Activated T-helper 2 cell treated with anti-CD3 and anti-CD28 coated beads, Interferon-gamma antibody, Interleukin-2, Interleukin-4, amounts not matched to agents 10 μg/mL and 5 μg/mL and 100 μg/mL, durations not matched to agents 14 hours and 24 hours and 36 hours (primary cell): Measurements from ENCODE around the gene MFN2. TPM values are rescaled to one million over a fixed set of nuclear protein-coding genes. Genes with fewer than 3 reads are reported as not detected.

Source experiments
- DNase-seq: peaks from one replicate; pipeline ENCODE4 v3.0.0; 2021; ENCODE audit warnings: low spot score
- H3K27ac Mint-ChIP-seq: one replicate; pipeline ENCODE4 v1.8.0; 2021; ENCODE audit warnings: mixed read lengths
- H3K27me3 Mint-ChIP-seq: one replicate; pipeline ENCODE4 v1.8.0; 2021; ENCODE audit warnings: low read depth, mixed read lengths
- H3K36me3 Mint-ChIP-seq: one replicate; pipeline ENCODE4 v1.8.0; 2021; ENCODE audit warnings: low read depth, mixed read lengths
- H3K4me1 Mint-ChIP-seq: one replicate; pipeline ENCODE4 v1.8.0; 2021; ENCODE audit warnings: low read depth, mixed read lengths
- H3K4me3 Mint-ChIP-seq: one replicate; pipeline ENCODE4 v1.8.0; 2021; ENCODE audit warnings: low read depth, mild to moderate bottlenecking, moderate library complexity, mixed read lengths
- H3K9me3 Mint-ChIP-seq: one replicate; pipeline ENCODE4 v1.8.0; 2021; ENCODE audit warnings: mixed read lengths
- intact Hi-C: fragments of 100-400 bp; cut with micrococcal nuclease; formaldehyde crosslinking; loops from one replicate; pipeline ENCODE4 v1.15.1; 2023
- total RNA-seq: library from RNA; stranded (reverse); gene quantifications from 2 replicates; pipeline ENCODE4 v1.2.3, GENCODE V29; 2022

Gene MFN2
- total RNA-seq, 1 donor from 2014 or later: 69.5 TPM

- Mint-ChIP-seq H3K4me3 (no peak overlapping the region), H3K27me3 (no peaks in the 10 kb centered on the region), H3K4me1 (peaks cover 64% of the 10 kb centered on the region), H3K27ac (peak overlapping the region; percentile 66), H3K9me3 (no peaks in the 10 kb centered on the region), H3K36me3 (no peaks in the 10 kb centered on the region)
- no peak for DNase-seq
- intact Hi-C loops: no loop called here
Measured at GRCh38 chr1:12052997-12053686, 72.9 kb downstream of the MFN2 start.

- H3K27me3 Mint-ChIP-seq: no peaks in the 10 kb centered on the region
- intact Hi-C loops: no loop called here
- H3K4me1 Mint-ChIP-seq: peaks cover 66% of the 10 kb centered on the region
- peak overlapping the region; percentile 76 for H3K27ac Mint-ChIP-seq
- DNase-seq: no peak
- H3K9me3 Mint-ChIP-seq: no peaks in the 10 kb centered on the region
- no peaks in the 10 kb centered on the region for H3K36me3 Mint-ChIP-seq
- no peak overlapping the region for H3K4me3 Mint-ChIP-seq
Measured at GRCh38 chr1:12053752-12054548, 73.7 kb downstream of the MFN2 start.

- Mint-ChIP-seq H3K9me3 (no peaks in the 10 kb centered on the region), H3K36me3 (no peaks in the 10 kb centered on the region), H3K4me1 (peaks cover 71% of the 10 kb centered on the region), H3K4me3 (no peak overlapping the region), H3K27ac (no peak overlapping the region), H3K27me3 (no peaks in the 10 kb centered on the region)
- DNase-seq: no peak
- intact Hi-C loops: no loop called here
Measured at GRCh38 chr1:12055259-12055658, 75.0 kb downstream of the MFN2 start.

DNA sequence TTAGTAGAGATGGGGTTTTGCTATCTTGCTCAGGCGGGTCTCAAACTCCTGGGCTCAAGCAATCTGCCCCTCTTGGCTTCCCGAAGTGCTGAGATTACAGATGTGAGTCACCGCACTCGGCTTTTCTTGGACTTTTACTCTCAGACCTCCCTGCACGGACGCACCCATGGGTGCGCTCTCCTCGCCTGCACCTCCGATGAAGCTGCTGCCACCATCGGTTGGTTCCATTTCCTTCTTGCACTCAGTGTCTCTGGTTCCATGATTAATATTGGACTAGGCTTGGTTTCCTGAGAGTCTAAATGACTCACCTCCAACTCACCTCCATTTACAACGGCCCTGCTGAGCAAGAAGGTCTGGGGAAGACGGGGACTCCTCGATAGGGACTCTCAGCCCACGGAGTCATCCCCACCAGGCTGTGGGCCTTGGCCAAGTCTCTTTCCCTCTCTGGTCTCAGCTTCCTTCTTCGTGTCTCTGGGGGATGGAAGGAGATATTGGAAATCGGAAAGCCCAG is 76.1 kb downstream of the MFN2 start:
- Mint-ChIP-seq H3K27me3 (no peaks in the 10 kb centered on the region), H3K27ac (peak overlapping the region; percentile 55), H3K36me3 (no peaks in the 10 kb centered on the region), H3K4me3 (no peak overlapping the region), H3K4me1 (peaks cover 75% of the 10 kb centered on the region), H3K9me3 (no peaks in the 10 kb centered on the region)
- intact Hi-C loops: loop anchor here (1.0 kb wide), 1 partner anchor 9 kb away; no protein-coding TSS in a partner anchor
- no peak for DNase-seq

DNA sequence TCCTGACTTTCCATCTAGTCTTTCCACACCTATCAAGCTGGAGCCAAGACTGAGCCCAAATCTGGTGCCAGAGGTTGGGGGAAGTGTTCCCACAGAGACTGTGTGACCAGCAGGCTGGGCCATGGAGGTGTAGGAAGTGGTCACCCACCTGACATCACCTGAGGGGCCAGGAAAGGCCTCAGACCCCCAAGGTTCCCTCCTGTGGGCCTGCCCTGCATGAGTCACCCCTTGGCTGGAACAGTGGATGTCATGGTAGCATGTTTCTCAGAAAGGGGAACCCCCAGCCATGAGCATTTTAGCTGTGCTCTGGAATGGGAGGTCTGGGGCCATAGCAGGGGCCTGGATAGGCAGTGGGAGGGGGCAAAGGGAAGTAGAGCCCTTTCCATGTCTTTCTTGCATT is 77.1 kb downstream of the MFN2 start:
- H3K4me1 Mint-ChIP-seq: peaks cover 69% of the 10 kb centered on the region
- intact Hi-C loops: loop anchor here (1.0 kb wide), 1 partner anchor 11 kb away; no protein-coding TSS in a partner anchor
- no peak for DNase-seq
- no peaks in the 10 kb centered on the region for H3K9me3 Mint-ChIP-seq
- no peak overlapping the region for H3K4me3 Mint-ChIP-seq
- H3K27ac Mint-ChIP-seq: peak overlapping the region; percentile 75
- no peaks in the 10 kb centered on the region for H3K27me3 Mint-ChIP-seq
- H3K36me3 Mint-ChIP-seq: no peaks in the 10 kb centered on the region

DNA sequence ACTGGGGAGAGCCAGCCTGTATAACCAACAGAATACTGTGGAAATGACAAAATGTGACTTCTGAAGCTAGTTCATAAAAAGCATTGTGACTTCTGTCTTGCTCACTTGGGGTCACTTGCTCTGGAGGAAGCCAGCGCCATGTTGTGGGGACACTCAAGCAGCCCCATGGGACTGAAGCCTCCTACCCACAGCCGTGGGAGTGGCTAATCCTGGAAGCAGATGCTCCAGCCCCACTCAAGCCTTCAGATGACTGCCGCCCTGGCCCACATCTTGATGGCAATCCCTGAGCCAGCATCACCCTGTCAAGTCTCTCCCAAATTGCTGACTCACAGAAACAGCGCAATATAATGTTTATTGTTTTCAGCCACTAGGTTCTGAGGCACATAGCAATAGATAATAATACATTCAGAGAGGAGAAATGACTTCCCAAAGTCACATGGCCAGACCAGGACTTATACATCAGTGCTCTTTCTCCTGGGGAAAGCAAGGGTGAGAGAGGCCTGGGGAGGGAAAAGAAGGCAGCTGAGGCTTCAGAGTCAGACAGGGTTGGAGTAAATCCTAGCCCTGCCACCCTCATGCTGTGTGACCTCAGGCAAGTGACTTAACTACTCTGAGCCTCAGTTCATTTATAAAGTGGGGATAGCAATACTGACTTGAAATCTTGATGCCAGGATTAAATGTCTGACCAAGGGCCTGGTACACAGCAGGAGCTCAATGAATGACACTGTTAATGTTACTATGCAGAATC is 77.9 kb downstream of the MFN2 start:
- Mint-ChIP-seq H3K27me3 (no peaks in the 10 kb centered on the region), H3K4me3 (no peak overlapping the region), H3K4me1 (peaks cover 67% of the 10 kb centered on the region), H3K27ac (no peak overlapping the region), H3K36me3 (no peaks in the 10 kb centered on the region), H3K9me3 (no peaks in the 10 kb centered on the region)
- intact Hi-C loops: loop anchor here (1.0 kb wide), 1 partner anchor 10 kb away; no protein-coding TSS in a partner anchor
- DNase-seq: no peak

- DNase-seq: no peak
- H3K36me3 Mint-ChIP-seq: peaks cover 5% of the 10 kb centered on the region
- peaks cover 63% of the 10 kb centered on the region for H3K4me1 Mint-ChIP-seq
- intact Hi-C loops: no loop called here
- H3K9me3 Mint-ChIP-seq: no peaks in the 10 kb centered on the region
- no peak overlapping the region for H3K27ac Mint-ChIP-seq
- no peak overlapping the region for H3K4me3 Mint-ChIP-seq
- H3K27me3 Mint-ChIP-seq: no peaks in the 10 kb centered on the region
Measured at GRCh38 chr1:12059226-12059625, 79.0 kb downstream of the MFN2 start.

GRCh38 chr1:12059722-12060464 is 79.6 kb downstream of the MFN2 start:
- no peaks in the 10 kb centered on the region for H3K27me3 Mint-ChIP-seq
- DNase-seq: no peak
- no peaks in the 10 kb centered on the region for H3K9me3 Mint-ChIP-seq
- H3K36me3 Mint-ChIP-seq: peaks cover 12% of the 10 kb centered on the region
- H3K27ac Mint-ChIP-seq: peak overlapping the region; percentile 44
- peak overlapping the region; percentile 1 for H3K4me3 Mint-ChIP-seq
- intact Hi-C loops: loop anchor here (2.0 to 10.0 kb wide), 3 partner anchors 13 to 455 kb away; no protein-coding TSS in a partner anchor
- peaks cover 62% of the 10 kb centered on the region for H3K4me1 Mint-ChIP-seq

GRCh38 chr1:12060500-12060899 is 80.3 kb downstream of the MFN2 start:
- peaks cover 59% of the 10 kb centered on the region for H3K4me1 Mint-ChIP-seq
- H3K9me3 Mint-ChIP-seq: no peaks in the 10 kb centered on the region
- H3K27ac Mint-ChIP-seq: no peak overlapping the region
- no peaks in the 10 kb centered on the region for H3K27me3 Mint-ChIP-seq
- H3K36me3 Mint-ChIP-seq: peaks cover 12% of the 10 kb centered on the region
- intact Hi-C loops: loop anchor here (2.0 to 10.0 kb wide), 3 partner anchors 14 to 454 kb away; no protein-coding TSS in a partner anchor
- H3K4me3 Mint-ChIP-seq: no peak overlapping the region
- no peak for DNase-seq

Other genes with a start within 250 kb of the MFN2 start
- 8.6 and 9.7 TPM in 2 replicates for gene AGTRAP, start 244.3 kb upstream of the MFN2 start, total RNA-seq
- not detected in 2 replicates for gene C1orf167, start 218.3 kb upstream of the MFN2 start, total RNA-seq
- gene MTHFR, start 174.5 kb upstream of the MFN2 start, total RNA-seq: 18.8 and 21.4 TPM in 2 replicates
- gene CLCN6, start 174.3 kb upstream of the MFN2 start, total RNA-seq: 18.8 and 18.9 TPM in 2 replicates
- gene NPPA, start 132.7 kb upstream of the MFN2 start, total RNA-seq: not detected in 2 replicates
- not detected in 2 replicates for gene NPPB, start 121.5 kb upstream of the MFN2 start, total RNA-seq
- gene KIAA2013, start 54.0 kb upstream of the MFN2 start, total RNA-seq: 36.2 and 37.4 TPM in 2 replicates
- gene PLOD1, start 45.7 kb upstream of the MFN2 start, total RNA-seq: 39.4 and 44.0 TPM in 2 replicates
- 85.8 and 91.2 TPM in 2 replicates for gene MIIP, start 39.1 kb downstream of the MFN2 start, total RNA-seq
- gene TNFRSF8, start 82.9 kb downstream of the MFN2 start, total RNA-seq: 65.0 and 65.5 TPM in 2 replicates
- gene TNFRSF1B, start 186.5 kb downstream of the MFN2 start, total RNA-seq: 150 and 153 TPM in 2 replicates
- 28.6 and 32.1 TPM in 2 replicates for gene VPS13D, start 249.6 kb downstream of the MFN2 start, total RNA-seq